ENCODE data around the gene SLC4A5. TPM values are rescaled to one million over a fixed set of nuclear protein-coding genes. Genes with fewer than 3 reads are reported as not detected.
A peak's percentile ranks its signal among the peaks of the same experiment; 100 is the strongest.

SLC4A5 gene
- total and polyA plus RNA-seq, 2 of the 8 experiments (the other 6 are each of a cell fraction or from before 2014, with no cell fraction given), result 0.42 to 0.52 TPM

- H3K9ac ChIP-seq (replicated peaks in 1 of 4; ENCODE audit: extremely low read depth in 1 of 4, low read depth in 3 of 4, low read length in 3 of 4), result no peak overlapping the region
- no peak overlapping the region for H4K5ac ChIP-seq (ENCODE audit: insufficient read length, low read depth, low read length)
- H3K18ac ChIP-seq (ENCODE audit: extremely low read depth, low read length), result no peak overlapping the region
- no peak overlapping the region for H2BK15ac ChIP-seq (ENCODE audit: low read length)
- no peak overlapping the region for H2BK12ac ChIP-seq (ENCODE audit: low read depth, low read length)
- DNase-seq (ENCODE audit: low read depth in 1 of 2, low spot score in 2 of 2), result no peak
- no peak overlapping the region for H2AFZ ChIP-seq (ENCODE audit: low read length)
- no peak overlapping the region for H3K56ac ChIP-seq (replicated peaks; ENCODE audit: insufficient read length, low read depth, low read length)
- no peak overlapping the region for H2AK5ac ChIP-seq (ENCODE audit: low read depth, low read length)
- no peak overlapping the region for H3K4me2 ChIP-seq (ENCODE audit: insufficient read depth in 1 of 2, low read depth in 2 of 2, low read length in 2 of 2)
- POLR2A ChIA-PET (ENCODE audit: partially characterized antibody), result interaction anchor here (0.9 to 72.1 kb wide), 5 partner anchors 11 to 50 kb away, joined by 3 to 2699 read pairs (median 73); partner anchors contain the start of genes BOLA3, MOB1A and MTHFD2
- no peak overlapping the region for H3K27ac ChIP-seq (ENCODE audit: low read depth, low read length)
- CTCF ChIA-PET (ENCODE audit: partially characterized antibody), result interaction anchor here (0.8 to 3.1 kb wide), 15 partner anchors 9 to 447 kb away, joined by 3 to 13 read pairs (median 5); partner anchors contain the start of gene BOLA3
- H4K20me1 ChIP-seq (replicated peaks in 1 of 2; ENCODE audit: control insufficient read depth in 1 of 2, insufficient read depth in 2 of 2, low read length in 2 of 2), result no peaks in the 10 kb centered on the region
- H2BK5ac ChIP-seq (ENCODE audit: low read depth, low read length), result no peak overlapping the region
- no peak overlapping the region for H4K91ac ChIP-seq (replicated peaks; ENCODE audit: insufficient read length, low read length)
- no peaks in the 10 kb centered on the region for H3K27me3 ChIP-seq (replicated peaks in 1 of 4; ENCODE audit: control insufficient read depth in 3 of 4, extremely low read depth in 1 of 4, insufficient read depth in 3 of 4, low read length in 3 of 4)
- H3K4me1 ChIP-seq (replicated peaks in 1 of 4; ENCODE audit: control insufficient read depth in 3 of 4, insufficient read depth in 4 of 4, low read length in 3 of 4), result peaks cover 0 to 3% (median 1%) of the 10 kb centered on the region in 4 experiments; a peak in 3 of 7 replicates
- H3K9me3 ChIP-seq (ENCODE audit: insufficient read depth in 2 of 2, low read depth in 1 of 2, low read length in 1 of 2), result no peaks in the 10 kb centered on the region
- no peak overlapping the region for H4K8ac ChIP-seq (ENCODE audit: extremely low read depth, insufficient read depth, low read length)
- no peak overlapping the region for H3K4ac ChIP-seq (replicated peaks; ENCODE audit: insufficient read length, low read depth, low read length)
- H3K79me2 ChIP-seq (ENCODE audit: control insufficient read depth in 1 of 2, insufficient read depth in 2 of 2, low read length in 2 of 2), result no peaks in the 10 kb centered on the region
- H3K36me3 ChIP-seq (ENCODE audit: control insufficient read depth in 2 of 4, insufficient read depth in 4 of 4, low read length in 3 of 4), result no peaks in the 10 kb centered on the region
- no peak overlapping the region for H2BK120ac ChIP-seq (replicated peaks; ENCODE audit: low read depth, low read length)
- H3K23me2 ChIP-seq (ENCODE audit: low read depth, low read length), result no peaks in the 10 kb centered on the region
- WGBS, 2 experiments (ENCODE audit: extremely low coverage in 1 of 2, insufficient coverage in 1 of 2, insufficient read length in 1 of 2, insufficient replicate concordance in 2 of 2, low coverage in 1 of 2, low lambda C conversion rate in 2 of 2, missing lambda C conversion rate in 1 of 2), result 71% methylated on average over 5 of the region's 5 CpGs; no CpG with 5 or more reads in 1 of the 2 experiments
- H3K14ac ChIP-seq (ENCODE audit: insufficient read length), result no peak overlapping the region
- no peak overlapping the region for H3K23ac ChIP-seq (ENCODE audit: insufficient read length)
- no peak overlapping the region for H3K4me3 ChIP-seq (ENCODE audit: extremely low read depth in 1 of 4, insufficient read depth in 2 of 4, low read depth in 3 of 4, low read length in 4 of 4)
- H2BK20ac ChIP-seq (ENCODE audit: low read length), result no peak overlapping the region
- H3K79me1 ChIP-seq (ENCODE audit: low read depth, low read length), result no peaks in the 10 kb centered on the region
- FAIRE-seq, result no peak
- no peak for TF ChIP-seq POLR2A (IDR thresholded peaks at IDR 0.05; ENCODE audit: control extremely low read depth in 1 of 2, low read depth in 2 of 2, low read length in 2 of 2)
- no peak for TF ChIP-seq FOSL1 (IDR thresholded peaks at IDR 0.05; ENCODE audit: insufficient read depth, low read depth, low read length)
- peak in 2 of 3 experiments; percentile 25 to 37; a peak in 3 of 4 replicates for TF ChIP-seq CTCF (IDR thresholded peaks at IDR 0.05; ENCODE audit: control extremely low read depth in 1 of 3, insufficient read depth in 1 of 3, low read depth in 1 of 3, low read length in 3 of 3)
- no peak for TF ChIP-seq TAF7 (optimal IDR thresholded peaks at IDR 0.05; ENCODE audit: borderline replicate concordance, low read depth, low read length)
- TF ChIP-seq RAD21 (IDR thresholded peaks at IDR 0.05 in 1 of 2, conservative IDR thresholded peaks at IDR 0.05 in 1 of 2; ENCODE audit: low read depth in 2 of 2, low read length in 2 of 2), result 0 out of 4 replicates have a peak, but pooled peaks of 1 of the 2 experiments have one; percentile 16
- TF ChIP-seq MAFK (IDR thresholded peaks at IDR 0.05; ENCODE audit: low read depth, low read length), result no peak
- no peak for TF ChIP-seq EP300 (IDR thresholded peaks at IDR 0.05; ENCODE audit: borderline replicate concordance in 1 of 2, low read depth in 2 of 2, low read length in 2 of 2)
- no peak for TF ChIP-seq HDAC6 (IDR thresholded peaks at IDR 0.05; ENCODE audit: low read depth, low read length)
- no peak for TF ChIP-seq KDM4A (IDR thresholded peaks at IDR 0.05; ENCODE audit: low read depth, low read length, severe bottlenecking)
- TF ChIP-seq SUZ12 (IDR thresholded peaks at IDR 0.05; ENCODE audit: low read length), result no peak
These were observed 115.6 kb downstream of the SLC4A5 start for GRCh38 chr2:74227646-74228045.

Data from H1 (cell line).